Activated gamma-delta T cell treated with Interleukin-2 at 50 U/mL for 16 hours (primary cell): ENCODE measurements around the gene CYP26B1.

Experiments used
- DNase-seq: peaks from one replicate; pipeline ENCODE4 v3.0.0-alpha.2; 2020

The CYP26B1 gene

GRCh38 chr2:72154386-72154975 is 6.8 kb upstream of the CYP26B1 start:
- no peak for DNase-seq

GRCh38 chr2:72153924-72154323 is 6.3 kb upstream of the CYP26B1 start:
- no peak for DNase-seq

GRCh38 chr2:72153026-72153791 is 5.5 kb upstream of the CYP26B1 start:
- no peak for DNase-seq

- DNase-seq, result no peak
Measured at GRCh38 chr2:72150861-72151356, 3.2 kb upstream of the CYP26B1 start.

GRCh38 chr2:72150157-72150860 is 2.6 kb upstream of the CYP26B1 start:
- DNase-seq, result peak; percentile 56

GRCh38 chr2:72149556-72150156 is 2.0 kb upstream of the CYP26B1 start:
- DNase-seq, result no peak

- no peak for DNase-seq
Measured at GRCh38 chr2:72148837-72149555, 1.3 kb upstream of the CYP26B1 start.

GRCh38 chr2:72148003-72148836 is 558 bp upstream of the CYP26B1 start:
- no peak for DNase-seq

GRCh38 chr2:72146347-72147302 is 1.0 kb downstream of the CYP26B1 start:
- DNase-seq, result no peak

- DNase-seq, result no peak
Measured at GRCh38 chr2:72145658-72146329, 1.9 kb downstream of the CYP26B1 start.

- no peak for DNase-seq
Measured at GRCh38 chr2:72145289-72145657, 2.4 kb downstream of the CYP26B1 start.

- DNase-seq, result no peak
Measured at GRCh38 chr2:72144632-72145288, 2.9 kb downstream of the CYP26B1 start.

- no peak for DNase-seq
Measured at GRCh38 chr2:72144274-72144631, 3.4 kb downstream of the CYP26B1 start.

- DNase-seq, result no peak
Measured at GRCh38 chr2:72143441-72144273, 4.0 kb downstream of the CYP26B1 start.

GRCh38 chr2:72142570-72143440 is 4.9 kb downstream of the CYP26B1 start:
- DNase-seq, result no peak

- DNase-seq, result no peak
Measured at GRCh38 chr2:72141881-72142451, 5.7 kb downstream of the CYP26B1 start.

GRCh38 chr2:72141032-72141645 is 6.5 kb downstream of the CYP26B1 start:
- no peak for DNase-seq
